HG02943 (cell line): ENCODE data around the gene STARD3.
"Not testable (repeated sequence)": the region's sequence is repeated elsewhere in the genome, so short reads cannot be mapped to it uniquely, and the experiment has no call there.

ENCODE experiments used
- ATAC-seq: cut with Tn5 transposase; IDR thresholded peaks from one replicate; pipeline ENCODE4 v1.9.1; 2021; ENCODE audit warnings: mild to moderate bottlenecking, low read depth, moderate library complexity; ENCODE audit not compliant: unreplicated experiment

The STARD3 gene

DNA sequence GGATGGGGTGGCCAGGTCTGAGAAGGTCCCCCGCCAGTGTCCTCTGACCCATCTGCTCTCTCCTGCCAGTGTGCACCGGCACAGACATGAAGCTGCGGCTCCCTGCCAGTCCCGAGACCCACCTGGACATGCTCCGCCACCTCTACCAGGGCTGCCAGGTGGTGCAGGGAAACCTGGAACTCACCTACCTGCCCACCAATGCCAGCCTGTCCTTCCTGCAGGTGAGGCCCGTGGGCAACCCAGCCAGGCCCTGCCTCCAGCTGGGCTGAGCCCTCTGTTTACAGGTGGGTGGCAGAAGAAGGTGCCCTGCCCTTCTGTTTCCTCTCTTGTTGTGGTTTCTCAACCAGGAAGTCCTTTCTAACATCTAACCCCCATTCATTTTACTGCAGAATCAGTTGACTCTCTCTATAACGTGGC, 70.0 kb downstream of the STARD3 start:
- ATAC-seq = no peak

DNA sequence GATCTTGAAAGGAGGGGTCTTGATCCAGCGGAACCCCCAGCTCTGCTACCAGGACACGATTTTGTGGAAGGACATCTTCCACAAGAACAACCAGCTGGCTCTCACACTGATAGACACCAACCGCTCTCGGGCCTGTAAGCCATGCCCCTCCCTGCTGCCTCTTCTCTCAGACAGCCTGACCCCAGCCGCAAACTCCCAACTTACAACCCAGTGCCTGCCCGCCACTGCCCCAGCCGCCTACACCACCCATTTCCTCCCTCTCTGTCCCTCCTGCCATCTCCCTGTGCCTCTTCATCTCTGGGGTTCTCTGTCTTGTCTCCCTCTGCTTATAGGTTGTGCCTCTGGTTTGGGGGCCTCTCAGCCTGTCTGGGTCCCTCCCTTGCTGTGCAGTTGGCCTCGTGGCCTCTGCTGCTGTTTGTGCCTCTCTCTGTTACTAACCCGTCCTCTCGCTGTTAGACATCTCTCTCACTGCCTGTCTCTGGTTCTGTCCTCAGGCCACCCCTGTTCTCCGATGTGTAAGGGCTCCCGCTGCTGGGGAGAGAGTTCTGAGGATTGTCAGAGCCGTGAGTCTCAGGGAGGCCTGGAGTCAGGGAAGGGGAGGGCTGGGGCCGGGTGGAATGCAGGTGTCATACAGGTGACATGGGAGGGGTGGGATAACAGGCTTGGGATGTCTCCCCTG, 72.5 kb downstream of the STARD3 start:
- ATAC-seq = no peak

DNA sequence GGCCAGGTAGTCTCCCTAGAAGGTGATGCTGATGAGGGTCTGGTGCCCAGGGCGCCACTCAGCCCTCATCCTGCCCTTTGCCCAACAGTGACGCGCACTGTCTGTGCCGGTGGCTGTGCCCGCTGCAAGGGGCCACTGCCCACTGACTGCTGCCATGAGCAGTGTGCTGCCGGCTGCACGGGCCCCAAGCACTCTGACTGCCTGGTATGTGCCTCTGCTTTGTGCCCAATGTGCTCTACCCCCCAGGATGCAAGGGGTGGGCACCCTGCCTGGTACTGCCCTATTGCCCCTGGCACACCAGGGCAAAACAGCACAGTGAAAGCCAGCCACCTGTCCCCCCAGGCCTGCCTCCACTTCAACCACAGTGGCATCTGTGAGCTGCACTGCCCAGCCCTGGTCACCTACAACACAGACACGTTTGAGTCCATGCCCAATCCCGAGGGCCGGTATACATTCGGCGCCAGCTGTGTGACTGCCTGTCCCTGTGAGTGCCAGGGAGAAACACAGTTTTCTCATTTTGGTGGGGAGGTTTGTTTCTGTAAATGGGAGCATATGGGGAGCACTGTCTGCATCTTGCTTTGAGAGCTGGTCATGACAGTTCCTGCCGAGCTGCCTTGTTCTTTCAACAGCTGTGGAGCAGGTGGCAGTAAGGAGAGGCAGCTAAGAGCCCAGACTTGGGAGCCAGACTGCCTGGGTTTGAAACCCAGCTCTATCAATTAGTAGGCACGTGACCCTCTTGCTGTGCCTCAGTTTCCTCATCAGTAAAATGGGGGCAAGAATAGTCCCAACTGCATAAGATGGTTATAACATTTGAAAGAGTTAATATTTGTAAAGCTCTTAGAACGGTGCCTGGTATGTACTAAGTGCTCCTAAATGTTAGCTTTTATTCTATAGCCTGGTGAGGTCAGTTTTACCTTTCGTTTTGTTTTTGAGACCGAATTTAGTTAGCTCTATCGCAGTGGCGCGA, 73.3 kb downstream of the STARD3 start:
- no peak for ATAC-seq

DNA sequence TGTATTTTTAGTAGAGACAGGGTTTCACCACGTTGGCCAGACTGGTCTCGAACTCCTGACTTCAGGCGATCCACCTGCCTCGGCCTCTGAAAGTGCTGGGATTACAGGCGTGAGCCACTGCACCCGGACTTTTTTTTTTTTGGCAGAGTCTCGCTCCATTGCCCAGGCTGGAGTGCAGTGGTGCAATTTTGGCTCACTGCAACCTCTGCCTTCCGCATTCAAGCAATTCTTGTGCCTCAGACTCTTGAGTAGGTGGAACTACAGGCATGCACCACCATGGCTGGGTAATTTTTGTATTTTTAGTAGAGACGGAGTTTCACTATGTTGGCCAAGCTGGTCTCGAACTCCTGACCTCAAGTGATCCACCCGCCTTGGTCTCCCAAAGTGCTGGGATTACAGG, 74.1 kb downstream of the STARD3 start:
- ATAC-seq = not testable (repeated sequence)

DNA sequence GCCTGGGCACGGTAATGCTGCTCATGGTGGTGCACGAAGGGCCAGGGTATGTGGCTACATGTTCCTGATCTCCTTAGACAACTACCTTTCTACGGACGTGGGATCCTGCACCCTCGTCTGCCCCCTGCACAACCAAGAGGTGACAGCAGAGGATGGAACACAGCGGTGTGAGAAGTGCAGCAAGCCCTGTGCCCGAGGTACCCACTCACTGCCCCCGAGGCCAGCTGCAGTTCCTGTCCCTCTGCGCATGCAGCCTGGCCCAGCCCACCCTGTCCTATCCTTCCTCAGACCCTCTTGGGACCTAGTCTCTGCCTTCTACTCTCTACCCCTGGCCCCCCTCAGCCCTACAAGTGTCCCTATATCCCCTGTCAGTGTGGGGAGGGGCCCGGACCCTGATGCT, 74.9 kb downstream of the STARD3 start:
- ATAC-seq = no peak
